Panc1 (cell line): Measurements from ENCODE around the gene PRDM5. TPM values are rescaled to one million over a fixed set of nuclear protein-coding genes. Genes with fewer than 3 reads are reported as not detected.

Experiments used
- ATAC-seq: fragments of 200-7000 bp; cut with Tn5 transposase; 2 replicates; pipeline ENCODE4 v1.9.1; 2020; ENCODE audit warnings: mild to moderate bottlenecking, moderate library complexity
- BruUV-seq: library from RNA; stranded (reverse); fragments of 400-500 nt; replicated peaks from 2 replicates; lab custom pipeline; 2021; lab: Mats Ljungman, UMichigan
- CTCF ChIA-PET: fragments of 300-600 bp; sonication (Branson Sonifier 250); formaldehyde crosslinking; loops from one replicate; lab custom pipeline; 2022; ENCODE audit warnings: antibody characterized with exemption; lab: Charles Lee
- POLR2A ChIA-PET: fragments of 300-600 bp; sonication (Branson Sonifier 250); formaldehyde crosslinking; loops from one replicate; lab custom pipeline; 2022; ENCODE audit warnings: antibody characterized with exemption; lab: Charles Lee
- DNase-seq: peaks from one replicate; pipeline ENCODE4 v3.0.0-alpha.2; 2010; ENCODE audit warnings: low read depth, low spot score
- H3K27ac ChIP-seq: 2 replicates; pipeline ENCODE4 v1.5.1; 2011; ENCODE audit warnings: mild to moderate bottlenecking, low read length, inconsistent platforms
- H3K27me3 ChIP-seq: fragments of 200-500 bp; sonication (Bioruptor generic); 2 replicates; pipeline ENCODE4 v1.6.0; 2014; ENCODE audit warnings: low read length, inconsistent platforms; ENCODE audit not compliant: control insufficient read depth, insufficient read depth
- H3K36me3 ChIP-seq: fragments of 200-500 bp; sonication (Bioruptor generic); 2 replicates; pipeline ENCODE4 v1.5.1; 2014; ENCODE audit warnings: inconsistent platforms, mild to moderate bottlenecking, low read length, moderate library complexity; ENCODE audit not compliant: control insufficient read depth, insufficient read depth
- H3K4me1 ChIP-seq: 2 replicates; pipeline ENCODE4 v1.5.1; 2011; ENCODE audit warnings: inconsistent platforms, mild to moderate bottlenecking, low read length, moderate library complexity; ENCODE audit not compliant: control insufficient read depth, insufficient read depth
- H3K4me3 ChIP-seq, 2 experiments: 2 replicates each; pipeline ENCODE4 v1.5.1; 2011 to 2012; ENCODE audit warnings: low read depth in 2 of 2, low read length in 2 of 2, mild to moderate bottlenecking in 2 of 2, inconsistent platforms in 1 of 2, moderate library complexity in 1 of 2
- H3K9me3 ChIP-seq: fragments of 200-500 bp; sonication (Bioruptor generic); 2 replicates; pipeline ENCODE4 v1.5.1; 2014; ENCODE audit warnings: low read depth, mild to moderate bottlenecking, inconsistent platforms, low read length, moderate library complexity; ENCODE audit not compliant: control insufficient read depth, insufficient read depth
- POLR2AphosphoS5 ChIP-seq: IDR thresholded peaks from 2 replicates; pipeline ENCODE4 v1.6.1; 2012; ENCODE audit warnings: mild to moderate bottlenecking, low read depth, low read length, moderate library complexity
- SIN3A ChIP-seq: IDR thresholded peaks from 2 replicates; pipeline ENCODE4 v1.6.1; 2012; ENCODE audit warnings: low read depth, mild to moderate bottlenecking, low read length, moderate library complexity, borderline replicate concordance; ENCODE audit not compliant: insufficient read depth
- TCF7L2 ChIP-seq: IDR thresholded peaks from 2 replicates; pipeline ENCODE4 v1.6.1; 2011; ENCODE audit warnings: mild to moderate bottlenecking, low read depth, low read length, inconsistent platforms
- in situ Hi-C: cut with HindIII; loops from 2 replicates; pipeline ENCODE4 v1.10.0; 2016; ENCODE audit warnings: low sequenced_read_pairs, low pct_unique_long_range_greater_than_20kb
- intact Hi-C: fragments of 100-400 bp; cut with micrococcal nuclease; formaldehyde crosslinking; loops from one replicate; pipeline ENCODE4 v1.10.0; 2022; ENCODE audit not compliant: unreplicated experiment
- total RNA-seq: library from RNA; stranded (reverse); gene quantifications from one replicate; pipeline ENCODE4 v1.2.1, GENCODE V29; 2021; ENCODE audit not compliant: unreplicated experiment
- TF ChIP-seq, protein P1 (sequence below): fragments of 450-650 bp; IDR thresholded peaks from 2 replicates; pipeline ENCODE4 v1.5.1; 2017; ENCODE audit warnings: mild to moderate bottlenecking
- TF ChIP-seq, protein P2 (sequence below), 2 experiments: IDR thresholded peaks; 2 replicates each; pipeline ENCODE4 v1.6.1; 2011 to 2012; ENCODE audit warnings: low read depth in 2 of 2, control low read depth in 1 of 2, low read length in 1 of 2, mild to moderate bottlenecking in 1 of 2, moderate library complexity in 1 of 2; ENCODE audit not compliant: insufficient read depth in 1 of 2

The PRDM5 gene
- total RNA-seq, 1 experiment from 2014 or later = 8.4 TPM

DNA sequence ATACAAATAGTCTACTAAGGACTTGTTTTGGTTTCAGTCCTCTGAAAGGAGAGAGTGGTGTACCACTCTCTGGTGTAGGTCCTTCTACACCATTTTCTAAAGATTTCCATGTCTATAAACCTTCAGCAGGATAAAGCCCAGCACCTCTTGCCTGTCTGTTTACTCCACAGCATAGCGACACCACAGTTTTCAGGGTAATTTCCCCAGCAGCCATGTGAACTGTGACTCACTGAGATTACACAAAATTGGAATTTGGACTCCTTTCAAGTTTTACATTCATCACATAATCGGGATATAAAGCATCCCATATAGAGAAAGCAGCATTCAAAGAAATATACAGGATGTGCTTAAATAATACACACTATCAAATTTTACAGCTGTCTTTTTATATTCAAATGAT lies 229.6 kb downstream of the PRDM5 start:
- TF ChIP-seq POLR2AphosphoS5 (no peak), TCF7L2 (no peak), SIN3A (no peak)
- TF ChIP-seq, protein P1, sequence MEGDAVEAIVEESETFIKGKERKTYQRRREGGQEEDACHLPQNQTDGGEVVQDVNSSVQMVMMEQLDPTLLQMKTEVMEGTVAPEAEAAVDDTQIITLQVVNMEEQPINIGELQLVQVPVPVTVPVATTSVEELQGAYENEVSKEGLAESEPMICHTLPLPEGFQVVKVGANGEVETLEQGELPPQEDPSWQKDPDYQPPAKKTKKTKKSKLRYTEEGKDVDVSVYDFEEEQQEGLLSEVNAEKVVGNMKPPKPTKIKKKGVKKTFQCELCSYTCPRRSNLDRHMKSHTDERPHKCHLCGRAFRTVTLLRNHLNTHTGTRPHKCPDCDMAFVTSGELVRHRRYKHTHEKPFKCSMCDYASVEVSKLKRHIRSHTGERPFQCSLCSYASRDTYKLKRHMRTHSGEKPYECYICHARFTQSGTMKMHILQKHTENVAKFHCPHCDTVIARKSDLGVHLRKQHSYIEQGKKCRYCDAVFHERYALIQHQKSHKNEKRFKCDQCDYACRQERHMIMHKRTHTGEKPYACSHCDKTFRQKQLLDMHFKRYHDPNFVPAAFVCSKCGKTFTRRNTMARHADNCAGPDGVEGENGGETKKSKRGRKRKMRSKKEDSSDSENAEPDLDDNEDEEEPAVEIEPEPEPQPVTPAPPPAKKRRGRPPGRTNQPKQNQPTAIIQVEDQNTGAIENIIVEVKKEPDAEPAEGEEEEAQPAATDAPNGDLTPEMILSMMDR = no peak
- intact Hi-C loops = no loop called here
- ChIA-PET CTCF (no interaction called here), POLR2A (no interaction called here)
- H3K27ac ChIP-seq = no peak overlapping the region
- H3K4me1 ChIP-seq = no peaks in the 10 kb centered on the region
- H3K36me3 ChIP-seq = no peaks in the 10 kb centered on the region
- no peaks in the 10 kb centered on the region for H3K9me3 ChIP-seq
- no TSS peak for BruUV-seq
- ATAC-seq (peak; percentile 70; the same call in 1 of the 2 replicates), DNase-seq (peak; percentile 50)
- in situ Hi-C loops = no loop called here
- no peak overlapping the region for H3K4me3 ChIP-seq
- no peaks in the 10 kb centered on the region for H3K27me3 ChIP-seq

DNA sequence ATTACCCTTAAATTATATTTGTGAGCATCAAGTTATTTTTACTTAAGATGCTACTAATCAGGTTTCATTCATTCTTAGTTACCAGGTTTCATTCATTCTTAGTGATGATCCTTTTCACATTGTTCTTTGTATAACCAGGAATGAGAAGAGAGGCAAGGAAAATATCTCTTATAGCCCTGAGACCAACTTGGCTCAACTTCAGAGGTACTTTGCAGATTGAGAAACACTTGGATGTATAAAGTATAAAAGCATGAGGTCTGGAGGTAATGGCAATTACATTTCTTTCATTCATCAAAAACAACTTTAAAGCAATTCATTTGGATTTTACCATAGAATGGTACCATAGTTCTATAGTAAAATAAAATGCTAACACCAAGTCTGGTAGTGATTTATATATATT lies 231.0 kb downstream of the PRDM5 start:
- no peaks in the 10 kb centered on the region for H3K27me3 ChIP-seq

DNA sequence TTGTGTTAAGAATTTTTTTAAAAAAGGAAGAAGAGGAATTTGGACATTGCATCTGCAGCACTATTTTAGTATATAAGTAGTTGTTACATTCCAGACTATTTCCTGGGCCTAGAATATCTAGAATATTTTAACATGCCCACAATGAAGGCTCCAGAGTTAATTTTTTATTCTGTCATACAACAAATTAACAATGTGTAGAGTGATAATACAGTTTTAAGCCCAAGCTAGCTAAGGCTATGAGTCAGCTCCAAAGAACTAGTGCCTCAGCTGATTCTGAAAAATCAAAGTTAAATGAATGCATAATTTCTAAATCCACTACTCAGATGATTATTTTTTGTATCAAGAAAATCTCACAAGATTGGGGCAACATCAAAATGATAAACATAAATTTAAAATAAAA lies 231.4 kb downstream of the PRDM5 start:
- ChIA-PET POLR2A (no interaction called here), CTCF (no interaction called here)
- Histone ChIP-seq H3K27ac (no peak overlapping the region), H3K9me3 (no peaks in the 10 kb centered on the region), H3K36me3 (no peaks in the 10 kb centered on the region), H3K4me1 (no peaks in the 10 kb centered on the region), H3K4me3 (no peak overlapping the region), H3K27me3 (no peaks in the 10 kb centered on the region)
- intact Hi-C loops (no loop called here), in situ Hi-C loops (no loop called here)
- TF ChIP-seq SIN3A (no peak), TCF7L2 (no peak), POLR2AphosphoS5 (no peak)
- TF ChIP-seq, protein P1 = no peak
- TF ChIP-seq, protein P2, sequence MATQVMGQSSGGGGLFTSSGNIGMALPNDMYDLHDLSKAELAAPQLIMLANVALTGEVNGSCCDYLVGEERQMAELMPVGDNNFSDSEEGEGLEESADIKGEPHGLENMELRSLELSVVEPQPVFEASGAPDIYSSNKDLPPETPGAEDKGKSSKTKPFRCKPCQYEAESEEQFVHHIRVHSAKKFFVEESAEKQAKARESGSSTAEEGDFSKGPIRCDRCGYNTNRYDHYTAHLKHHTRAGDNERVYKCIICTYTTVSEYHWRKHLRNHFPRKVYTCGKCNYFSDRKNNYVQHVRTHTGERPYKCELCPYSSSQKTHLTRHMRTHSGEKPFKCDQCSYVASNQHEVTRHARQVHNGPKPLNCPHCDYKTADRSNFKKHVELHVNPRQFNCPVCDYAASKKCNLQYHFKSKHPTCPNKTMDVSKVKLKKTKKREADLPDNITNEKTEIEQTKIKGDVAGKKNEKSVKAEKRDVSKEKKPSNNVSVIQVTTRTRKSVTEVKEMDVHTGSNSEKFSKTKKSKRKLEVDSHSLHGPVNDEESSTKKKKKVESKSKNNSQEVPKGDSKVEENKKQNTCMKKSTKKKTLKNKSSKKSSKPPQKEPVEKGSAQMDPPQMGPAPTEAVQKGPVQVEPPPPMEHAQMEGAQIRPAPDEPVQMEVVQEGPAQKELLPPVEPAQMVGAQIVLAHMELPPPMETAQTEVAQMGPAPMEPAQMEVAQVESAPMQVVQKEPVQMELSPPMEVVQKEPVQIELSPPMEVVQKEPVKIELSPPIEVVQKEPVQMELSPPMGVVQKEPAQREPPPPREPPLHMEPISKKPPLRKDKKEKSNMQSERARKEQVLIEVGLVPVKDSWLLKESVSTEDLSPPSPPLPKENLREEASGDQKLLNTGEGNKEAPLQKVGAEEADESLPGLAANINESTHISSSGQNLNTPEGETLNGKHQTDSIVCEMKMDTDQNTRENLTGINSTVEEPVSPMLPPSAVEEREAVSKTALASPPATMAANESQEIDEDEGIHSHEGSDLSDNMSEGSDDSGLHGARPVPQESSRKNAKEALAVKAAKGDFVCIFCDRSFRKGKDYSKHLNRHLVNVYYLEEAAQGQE (IDR thresholded peaks at IDR 0.05; ENCODE audit: insufficient read depth in 1 of 2, low read depth in 2 of 2, low read length in 1 of 2) = no peak
- ATAC-seq = no peak
- no TSS peak for BruUV-seq
- no peak for DNase-seq

More for the DNA sequence above, 231.0 kb downstream of the PRDM5 start:
- H3K4me3 ChIP-seq = no peak overlapping the region
- no peaks in the 10 kb centered on the region for H3K9me3 ChIP-seq
- DNase-seq (no peak), ATAC-seq (no peak)
- no TSS peak for BruUV-seq
- in situ Hi-C loops = no loop called here
- H3K36me3 ChIP-seq = no peaks in the 10 kb centered on the region
- ChIA-PET CTCF (no interaction called here), POLR2A (no interaction called here)
- TF ChIP-seq, protein P2 (IDR thresholded peaks at IDR 0.05; ENCODE audit: insufficient read depth in 1 of 2, low read depth in 2 of 2, low read length in 1 of 2) = no peak
- TF ChIP-seq POLR2AphosphoS5 (no peak), SIN3A (no peak)
- intact Hi-C loops = no loop called here
- H3K27ac ChIP-seq = no peak overlapping the region
- no peaks in the 10 kb centered on the region for H3K4me1 ChIP-seq
